Cardiac septum (tissue), 1 donor: ENCODE data around the gene NUP188. TPM values are rescaled to one million over a fixed set of nuclear protein-coding genes. Genes with fewer than 3 reads are reported as not detected.
"Not testable (repeated sequence)": the region's sequence is repeated elsewhere in the genome, so short reads cannot be mapped to it uniquely, and the experiment has no call there.

Experiments used
- DNase-seq: peaks from one replicate; pipeline ENCODE4 v3.0.0-alpha.2; 2020; ENCODE audit warnings: low spot score
- intact Hi-C: fragments of 100-400 bp; cut with DNase I; formaldehyde crosslinking; loops from one replicate; pipeline ENCODE4 v1.14.0; 2022
- total RNA-seq: library from RNA; stranded (reverse); fragmentation: NEBNext Ultra II Directional; extraction: Animal tissue kit (Norgen Biotek cat#: 25700); gene quantifications from one replicate; pipeline ENCODE4 v1.2.1, GENCODE V29; 2021
- donor health status: DM: no; HTN: no; CAD: no.

Gene NUP188
- total RNA-seq, 1 donor from 2014 or later: 36.3 TPM

- intact Hi-C loops: no loop called here
- peak; percentile 47 for DNase-seq
These were observed 10.0 kb upstream of the NUP188 start for GRCh38 chr9:128937310-128938165.

GRCh38 chr9:128940271-128940921 is 7.1 kb upstream of the NUP188 start:
- intact Hi-C loops: no loop called here
- DNase-seq: peak; percentile 60

- intact Hi-C loops: no loop called here
- peak; percentile 69 for DNase-seq
These were observed 6.3 kb upstream of the NUP188 start for GRCh38 chr9:128940946-128941755.

GRCh38 chr9:128943832-128944620 is 3.5 kb upstream of the NUP188 start:
- peak; percentile 39 for DNase-seq
- intact Hi-C loops: no loop called here

- not testable (repeated sequence) for DNase-seq
- intact Hi-C loops: loop anchor here (5.0 kb wide), 1 partner anchor 62 kb away; no protein-coding TSS in a partner anchor
These were observed 2.5 kb upstream of the NUP188 start for GRCh38 chr9:128944966-128945365.

GRCh38 chr9:128945798-128946501 is 1.5 kb upstream of the NUP188 start:
- no peak for DNase-seq
- intact Hi-C loops: loop anchor here (5.0 kb wide), 1 partner anchor 61 kb away; no protein-coding TSS in a partner anchor

GRCh38 chr9:128946571-128947276 is 775 bp upstream of the NUP188 start:
- intact Hi-C loops: loop anchor here (5.0 kb wide), 1 partner anchor 61 kb away; no protein-coding TSS in a partner anchor
- peak; percentile 75 for DNase-seq

- intact Hi-C loops: loop anchor here (5.0 kb wide), 1 partner anchor 60 kb away; no protein-coding TSS in a partner anchor
- no peak for DNase-seq
These were observed 297 bp upstream of the NUP188 start for GRCh38 chr9:128947277-128947526.

- intact Hi-C loops: not testable (repeated sequence)
These were observed 13.9 kb downstream of the NUP188 start for GRCh38 chr9:128961403-128961802.

GRCh38 chr9:128969491-128969890 is 22.0 kb downstream of the NUP188 start:
- intact Hi-C loops: no loop called here

More at GRCh38 chr9:128961403-128961802, 13.9 kb downstream of the NUP188 start:
- not testable (repeated sequence) for DNase-seq

GRCh38 chr9:128972956-128973355 is 25.5 kb downstream of the NUP188 start:
- intact Hi-C loops: no loop called here
- no peak for DNase-seq

More at GRCh38 chr9:128969491-128969890, 22.0 kb downstream of the NUP188 start:
- no peak for DNase-seq

GRCh38 chr9:128979111-128979510 is 31.6 kb downstream of the NUP188 start:
- intact Hi-C loops: no loop called here

GRCh38 chr9:128983536-128983935 is 36.0 kb downstream of the NUP188 start:
- intact Hi-C loops: no loop called here
- DNase-seq: no peak

More at GRCh38 chr9:128979111-128979510, 31.6 kb downstream of the NUP188 start:
- DNase-seq: no peak

- intact Hi-C loops: no loop called here
- DNase-seq: no peak
These were observed 39.2 kb downstream of the NUP188 start for GRCh38 chr9:128986671-128987070.

- intact Hi-C loops: no loop called here
- DNase-seq: no peak
These were observed 40.3 kb downstream of the NUP188 start for GRCh38 chr9:128987805-128988204.

- DNase-seq: no peak
- intact Hi-C loops: no loop called here
These were observed 45.5 kb downstream of the NUP188 start for GRCh38 chr9:128992995-128993394.

GRCh38 chr9:128995791-128996190 is 48.3 kb downstream of the NUP188 start:
- intact Hi-C loops: no loop called here

GRCh38 chr9:128998462-128998861 is 51.0 kb downstream of the NUP188 start:
- intact Hi-C loops: no loop called here
- no peak for DNase-seq

More at GRCh38 chr9:128995791-128996190, 48.3 kb downstream of the NUP188 start:
- DNase-seq: no peak
